Hepatocyte (in vitro differentiated cells): Measurements from ENCODE around the gene FZR1. TPM values are rescaled to one million over a fixed set of nuclear protein-coding genes. Genes with fewer than 3 reads are reported as not detected.

Source experiments
- DNase-seq: peaks from one replicate; pipeline ENCODE4 v3.0.0-alpha.2; 2016; ENCODE audit warnings: low spot score
- H2AFZ ChIP-seq: fragments of 200-600 bp; sonication (generic); 2 replicates; pipeline ENCODE4 v1.6.0; 2016; ENCODE audit warnings: antibody characterized with exemption, mild to moderate bottlenecking
- H3K27ac ChIP-seq: fragments of 200-600 bp; sonication (generic); 2 replicates; pipeline ENCODE4 v1.5.1; 2016; ENCODE audit warnings: mild to moderate bottlenecking
- H3K27me3 ChIP-seq: fragments of 200-600 bp; sonication (generic); 2 replicates; pipeline ENCODE4 v1.6.1; 2016
- H3K36me3 ChIP-seq: fragments of 200-600 bp; sonication (generic); replicated peaks from 2 replicates; pipeline ENCODE4 v1.5.1; 2016; ENCODE audit warnings: low read depth; ENCODE audit not compliant: insufficient read depth
- H3K4me1 ChIP-seq: fragments of 200-600 bp; sonication (generic); 2 replicates; pipeline ENCODE4 v1.5.1; 2016; ENCODE audit warnings: mild to moderate bottlenecking, moderate library complexity; ENCODE audit not compliant: insufficient read depth
- H3K4me2 ChIP-seq: fragments of 200-600 bp; sonication (generic); 2 replicates; pipeline ENCODE4 v1.6.0; 2016
- H3K4me3 ChIP-seq: fragments of 200-600 bp; sonication (generic); 2 replicates; pipeline ENCODE4 v1.5.1; 2016; ENCODE audit warnings: mild to moderate bottlenecking
- H3K79me2 ChIP-seq: fragments of 200-600 bp; sonication (generic); 2 replicates; pipeline ENCODE4 v1.6.0; 2017; ENCODE audit warnings: mild to moderate bottlenecking
- H3K9me2 ChIP-seq: fragments of 200-600 bp; sonication (generic); replicated peaks from 2 replicates; pipeline ENCODE4 v1.6.0; 2017; ENCODE audit warnings: mild to moderate bottlenecking; ENCODE audit not compliant: insufficient read depth
- H3K9me3 ChIP-seq: fragments of 200-600 bp; sonication (generic); 2 replicates; pipeline ENCODE4 v1.5.1; 2016; ENCODE audit warnings: low read depth, mild to moderate bottlenecking
- H4K20me1 ChIP-seq: fragments of 200-600 bp; sonication (generic); 2 replicates; pipeline ENCODE4 v1.6.0; 2016; ENCODE audit warnings: mild to moderate bottlenecking; ENCODE audit not compliant: insufficient read depth, poor library complexity, severe bottlenecking
- EZH2 ChIP-seq: fragments of 200-600 bp; sonication (generic); IDR thresholded peaks from 2 replicates; pipeline ENCODE4 v1.6.1; 2016; ENCODE audit warnings: antibody characterized with exemption, mild to moderate bottlenecking, borderline replicate concordance
- EZH2phosphoT487 ChIP-seq: fragments of 200-600 bp; sonication (generic); IDR thresholded peaks from one replicate; pipeline ENCODE4 v1.6.1; 2018; ENCODE audit warnings: antibody characterized with exemption, mild to moderate bottlenecking, low read depth, moderate library complexity; ENCODE audit not compliant: unreplicated experiment, severe bottlenecking
- WGBS: methylation state at CpG from one replicate; pipeline ENCODE4 v1.1.6; 2016; ENCODE audit warnings: low lambda C conversion rate; ENCODE audit errors: missing lambda C conversion rate; 5-methylcytosine and 5-hydroxymethylcytosine counted together
- polyA plus RNA-seq: library from polyadenylated mRNA; unstranded; fragments of >200 nt; fragmentation: Nextera tagmentation; extraction: Ambion mirVana; gene quantifications from 2 replicates; pipeline ENCODE4 v1.2.1, GENCODE V29; 2016
- total RNA-seq: library from RNA; depleted of rRNA; stranded (reverse); fragments of >200 nt; gene quantifications from 2 replicates; pipeline ENCODE4 v1.2.3, GENCODE V29; 2014
- TF ChIP-seq, protein P1 (sequence below): fragments of 200-600 bp; sonication (generic); IDR thresholded peaks from 2 replicates; pipeline ENCODE4 v1.5.1; 2016; ENCODE audit warnings: antibody characterized with exemption, mild to moderate bottlenecking; ENCODE audit not compliant: poor library complexity

The FZR1 gene
- total and polyA plus RNA-seq, 2 experiments from 2014 or later = 32.1 to 51.0 TPM

DNA sequence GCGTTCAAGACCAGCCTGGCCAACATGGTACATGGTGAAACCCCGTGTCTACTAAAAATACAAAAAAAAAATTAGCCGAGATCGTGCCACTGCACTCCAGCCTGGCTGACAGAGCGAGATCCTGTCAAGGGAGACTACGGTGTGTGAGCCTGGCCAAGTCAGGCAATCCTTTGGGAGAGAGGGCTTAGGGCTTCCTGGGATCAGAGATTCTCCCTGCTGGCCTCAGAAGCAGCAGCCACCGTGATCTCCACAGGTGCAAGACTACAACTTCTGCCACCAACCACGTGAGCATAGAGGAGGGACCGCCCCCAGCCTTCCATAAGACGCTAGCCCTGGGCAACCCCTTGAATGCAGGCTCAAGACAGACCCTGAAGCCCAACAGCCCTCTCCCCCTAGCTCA lies 43.7 kb downstream of the FZR1 start:
- DNase-seq = no peak
- H4K20me1 ChIP-seq = no peaks in the 10 kb centered on the region

DNA sequence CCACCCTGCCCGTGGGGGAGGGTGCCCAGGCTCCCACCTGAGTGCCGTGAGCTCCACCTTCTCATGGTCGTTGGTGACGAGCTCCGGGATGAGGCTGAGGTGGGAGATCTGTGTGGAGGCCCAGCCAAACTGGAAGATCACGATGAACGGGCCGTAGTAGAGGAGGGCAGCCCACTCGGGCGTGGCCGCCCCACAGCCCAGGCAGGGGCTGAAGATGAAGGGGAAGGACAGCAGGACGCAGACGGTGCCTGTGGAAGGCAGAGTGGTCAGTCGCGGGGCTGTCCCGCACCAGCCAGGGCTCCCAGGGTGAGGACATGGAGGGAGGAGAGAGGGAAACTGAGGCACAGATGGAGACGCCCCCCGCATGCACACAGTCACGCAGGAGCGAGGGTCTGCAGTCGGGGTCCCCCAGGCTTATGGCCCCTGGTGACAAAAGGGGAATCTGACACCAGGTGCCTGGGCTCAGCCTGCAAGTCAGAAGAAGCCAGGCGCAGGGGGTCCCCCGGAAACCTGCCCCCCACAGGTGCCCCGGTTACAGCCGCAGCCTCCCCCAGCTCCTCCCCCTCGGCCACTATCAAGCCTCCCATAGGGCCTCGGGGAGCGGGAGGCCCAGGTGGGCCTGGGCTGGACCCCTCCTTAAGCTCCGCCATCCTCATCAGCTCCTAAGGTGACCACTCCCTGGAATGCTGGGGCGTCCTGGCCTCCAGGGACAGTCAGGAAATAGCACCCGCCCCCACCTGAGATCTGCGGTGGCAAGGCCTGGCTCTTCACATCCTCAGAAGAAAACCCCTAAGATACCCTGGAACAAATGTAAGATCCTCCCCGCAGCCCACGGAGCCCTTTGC lies 45.1 kb downstream of the FZR1 start:
- Histone ChIP-seq H3K9me2 (no peaks in the 10 kb centered on the region), H3K4me1 (peaks cover 7% of the 10 kb centered on the region), H3K27me3 (no peaks in the 10 kb centered on the region), H3K27ac (no peak overlapping the region), H2AFZ (no peak overlapping the region), H3K36me3 (no peaks in the 10 kb centered on the region), H3K4me2 (no peak overlapping the region), H3K9me3 (no peaks in the 10 kb centered on the region), H4K20me1 (peaks cover under 1% of the 10 kb centered on the region), H3K4me3 (no peak overlapping the region), H3K79me2 (peaks cover 5% of the 10 kb centered on the region)
- TF ChIP-seq, protein P1, sequence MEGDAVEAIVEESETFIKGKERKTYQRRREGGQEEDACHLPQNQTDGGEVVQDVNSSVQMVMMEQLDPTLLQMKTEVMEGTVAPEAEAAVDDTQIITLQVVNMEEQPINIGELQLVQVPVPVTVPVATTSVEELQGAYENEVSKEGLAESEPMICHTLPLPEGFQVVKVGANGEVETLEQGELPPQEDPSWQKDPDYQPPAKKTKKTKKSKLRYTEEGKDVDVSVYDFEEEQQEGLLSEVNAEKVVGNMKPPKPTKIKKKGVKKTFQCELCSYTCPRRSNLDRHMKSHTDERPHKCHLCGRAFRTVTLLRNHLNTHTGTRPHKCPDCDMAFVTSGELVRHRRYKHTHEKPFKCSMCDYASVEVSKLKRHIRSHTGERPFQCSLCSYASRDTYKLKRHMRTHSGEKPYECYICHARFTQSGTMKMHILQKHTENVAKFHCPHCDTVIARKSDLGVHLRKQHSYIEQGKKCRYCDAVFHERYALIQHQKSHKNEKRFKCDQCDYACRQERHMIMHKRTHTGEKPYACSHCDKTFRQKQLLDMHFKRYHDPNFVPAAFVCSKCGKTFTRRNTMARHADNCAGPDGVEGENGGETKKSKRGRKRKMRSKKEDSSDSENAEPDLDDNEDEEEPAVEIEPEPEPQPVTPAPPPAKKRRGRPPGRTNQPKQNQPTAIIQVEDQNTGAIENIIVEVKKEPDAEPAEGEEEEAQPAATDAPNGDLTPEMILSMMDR = no peak
- no peak for TF ChIP-seq EZH2phosphoT487
- TF ChIP-seq EZH2 = no peak
- DNase-seq = no peak
- WGBS = 96% methylated on average over 29 of the region's 34 CpGs

More for the DNA sequence above, 43.7 kb downstream of the FZR1 start:
- Histone ChIP-seq H2AFZ (no peak overlapping the region), H3K4me2 (no peak overlapping the region), H3K27ac (no peak overlapping the region), H3K36me3 (no peaks in the 10 kb centered on the region), H3K9me2 (no peaks in the 10 kb centered on the region), H3K4me1 (no peaks in the 10 kb centered on the region), H3K9me3 (no peaks in the 10 kb centered on the region), H3K4me3 (no peak overlapping the region), H3K79me2 (no peaks in the 10 kb centered on the region), H3K27me3 (no peaks in the 10 kb centered on the region)
- 94% methylated on average over 10 of the region's 10 CpGs for WGBS
- TF ChIP-seq EZH2phosphoT487 (no peak), EZH2 (no peak)
- TF ChIP-seq, protein P1 = no peak

DNA sequence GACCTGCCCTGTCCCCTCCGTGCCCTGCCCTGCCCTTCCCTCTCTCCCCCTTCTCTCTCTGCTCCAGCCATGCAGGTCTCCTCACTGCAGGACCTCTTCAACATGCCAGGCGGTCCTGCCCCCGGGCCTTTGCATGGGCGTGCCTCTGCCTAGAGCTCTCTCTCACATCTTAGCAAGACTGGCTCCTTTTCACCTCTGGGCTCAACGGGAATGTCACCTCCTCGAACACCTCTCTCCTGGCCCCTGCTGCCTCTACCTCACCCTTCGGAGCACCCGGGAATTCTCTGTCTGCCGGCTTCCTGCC lies 45.6 kb downstream of the FZR1 start:
- Histone ChIP-seq H3K4me3 (no peak overlapping the region), H3K4me1 (peaks cover 12% of the 10 kb centered on the region), H3K4me2 (no peak overlapping the region), H3K9me3 (no peaks in the 10 kb centered on the region), H3K27ac (no peak overlapping the region), H3K9me2 (no peaks in the 10 kb centered on the region), H3K79me2 (peaks cover 11% of the 10 kb centered on the region), H3K27me3 (no peaks in the 10 kb centered on the region), H3K36me3 (no peaks in the 10 kb centered on the region), H4K20me1 (peaks cover 5% of the 10 kb centered on the region), H2AFZ (no peak overlapping the region)
- TF ChIP-seq EZH2phosphoT487 (no peak), EZH2 (no peak)
- TF ChIP-seq, protein P1 = no peak
- WGBS = 92% methylated on average over 9 of the region's 9 CpGs
- no peak for DNase-seq
